Activated CD4-positive, alpha-beta T cell treated with anti-CD3 and anti-CD28 coated beads for 4 hours (primary cell): ENCODE data around the gene VAMP8.
"Not testable (repeated sequence)": the region's sequence is repeated elsewhere in the genome, so short reads cannot be mapped to it uniquely, and the experiment has no call there.

Source experiments
- DNase-seq, 2 donors: peaks; one replicate each; pipeline ENCODE4 v3.0.0-alpha.2; 2020

Gene VAMP8

GRCh38 chr2:85577386-85578242 lies at the start of gene VAMP8:
TSS of gene VAMP8 (plus strand) at chr2:85577586. CDS start at chr2:85577647, 61 bp downstream.
- peak; percentile 63 to 66 for DNase-seq

- DNase-seq = no peak
These were observed 49.6 kb upstream of the VAMP8 start for GRCh38 chr2:85527787-85528186.

GRCh38 chr2:85528355-85528754 lies 49.0 kb upstream of the VAMP8 start:
- no peak for DNase-seq

- DNase-seq = no peak
These were observed 47.6 kb upstream of the VAMP8 start for GRCh38 chr2:85529809-85530208.

- no peak for DNase-seq
These were observed 45.8 kb upstream of the VAMP8 start for GRCh38 chr2:85531589-85531988.

- no peak for DNase-seq
These were observed 43.3 kb upstream of the VAMP8 start for GRCh38 chr2:85534099-85534498.

GRCh38 chr2:85534881-85535280 lies 42.5 kb upstream of the VAMP8 start:
- DNase-seq = no peak

GRCh38 chr2:85536479-85536878 lies 40.9 kb upstream of the VAMP8 start:
- DNase-seq = no peak

GRCh38 chr2:85537600-85538506 lies 39.5 kb upstream of the VAMP8 start:
- peak in 1 of 2 donors; percentile 34 for DNase-seq

GRCh38 chr2:85538507-85539360 lies 38.7 kb upstream of the VAMP8 start, which contains the start of gene MAT2A:
TSS of gene MAT2A (plus strand) at chr2:85539168. CDS start at chr2:85539288, 120 bp downstream.
- peak; percentile 88 to 92 for DNase-seq

- peak; percentile 75 to 82 for DNase-seq
These were observed 37.8 kb upstream of the VAMP8 start for GRCh38 chr2:85539361-85540132.

- no peak for DNase-seq
These were observed 37.2 kb upstream of the VAMP8 start for GRCh38 chr2:85540133-85540648.

- no peak for DNase-seq
These were observed 36.1 kb upstream of the VAMP8 start for GRCh38 chr2:85541262-85541661.

- no peak for DNase-seq
These were observed 35.5 kb upstream of the VAMP8 start for GRCh38 chr2:85541753-85542457.

GRCh38 chr2:85542777-85543176 lies 34.6 kb upstream of the VAMP8 start:
- no peak for DNase-seq

GRCh38 chr2:85544254-85544691 lies 33.1 kb upstream of the VAMP8 start:
- not testable (repeated sequence) for DNase-seq

- not testable (repeated sequence) for DNase-seq
These were observed 32.2 kb upstream of the VAMP8 start for GRCh38 chr2:85544915-85545779.

GRCh38 chr2:85545780-85546240 lies 31.6 kb upstream of the VAMP8 start:
- no peak for DNase-seq

- no peak for DNase-seq
These were observed 30.1 kb upstream of the VAMP8 start for GRCh38 chr2:85547089-85547858.
